ENCODE measurements around the gene MAP4K3.
"Not testable (repeated sequence)": the region's sequence is repeated elsewhere in the genome, so short reads cannot be mapped to it uniquely, and the experiment has no call there.

Gene MAP4K3

DNA sequence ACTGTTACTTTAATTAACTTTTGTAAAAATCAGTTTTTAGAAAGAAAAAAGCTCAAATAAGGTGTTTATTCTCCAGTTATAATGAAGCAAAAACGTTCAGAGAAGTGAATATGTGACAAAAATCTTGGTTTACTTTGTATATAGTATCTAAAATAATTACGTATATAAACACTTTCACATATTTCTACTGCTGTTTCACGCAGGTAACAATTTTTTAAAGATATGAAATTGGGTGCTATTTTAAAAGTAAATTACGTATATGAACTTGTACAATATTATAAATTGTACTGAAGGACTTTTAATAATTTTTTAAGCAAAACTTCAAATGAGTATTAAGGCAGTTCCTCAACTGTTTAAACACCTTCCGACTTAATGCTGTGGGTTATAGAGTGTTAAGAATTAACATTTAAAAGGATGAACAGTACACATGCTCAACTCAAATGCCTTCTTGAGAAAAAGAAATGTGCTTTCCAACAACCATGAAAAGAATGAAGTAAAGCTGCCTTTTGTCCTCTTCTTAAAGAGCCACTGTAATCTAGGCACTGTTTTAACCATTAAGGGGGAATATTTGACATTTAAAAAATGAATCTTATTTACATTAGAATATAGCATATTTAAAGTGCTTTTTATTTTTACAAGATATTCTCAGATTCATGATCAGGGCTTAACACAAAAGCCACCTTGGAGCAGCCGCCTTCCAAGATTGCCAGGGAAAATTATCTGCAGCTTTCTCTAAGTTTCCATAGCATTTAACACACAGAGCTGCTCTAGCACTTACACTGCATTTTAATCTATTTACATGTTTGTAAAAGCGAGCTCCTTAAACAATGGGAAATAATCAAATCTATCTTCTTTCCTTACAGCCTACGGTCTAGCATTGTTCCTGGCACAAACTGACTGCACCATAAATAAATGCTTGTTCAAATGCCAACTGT lies 136.8 kb downstream of the MAP4K3 start:
- DNase-seq = no peak

GRCh38 chr2:39290433-39290832 lies 146.7 kb downstream of the MAP4K3 start:
- DNase-seq = no peak

GRCh38 chr2:39289609-39290008 lies 147.5 kb downstream of the MAP4K3 start:
- no peak for DNase-seq

DNA sequence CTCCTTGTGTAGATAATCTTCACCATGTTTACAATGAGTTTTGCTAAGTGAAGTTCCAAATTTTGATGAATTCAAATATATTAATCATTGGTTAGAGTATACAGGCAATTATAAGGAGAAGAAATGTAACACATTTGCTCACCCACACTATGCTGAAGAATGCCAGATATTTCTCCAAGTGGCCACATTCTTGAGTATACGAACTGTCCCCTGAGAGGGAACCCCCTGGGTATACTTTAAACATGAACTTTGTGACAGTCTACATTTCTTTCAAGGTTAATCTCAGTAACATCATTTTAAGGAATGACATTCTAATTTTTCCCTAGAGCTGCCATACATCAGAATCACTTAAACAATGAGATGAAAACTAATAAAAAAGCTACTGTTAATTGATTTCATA lies 153.5 kb downstream of the MAP4K3 start:
- DNase-seq = no peak

- no peak for DNase-seq
Measured at GRCh38 chr2:39281391-39281790, 155.7 kb downstream of the MAP4K3 start.

- DNase-seq = no peak
Measured at GRCh38 chr2:39275016-39275415, 162.1 kb downstream of the MAP4K3 start.

- no peak for DNase-seq
Measured at GRCh38 chr2:39269941-39270340, 167.1 kb downstream of the MAP4K3 start.

DNA sequence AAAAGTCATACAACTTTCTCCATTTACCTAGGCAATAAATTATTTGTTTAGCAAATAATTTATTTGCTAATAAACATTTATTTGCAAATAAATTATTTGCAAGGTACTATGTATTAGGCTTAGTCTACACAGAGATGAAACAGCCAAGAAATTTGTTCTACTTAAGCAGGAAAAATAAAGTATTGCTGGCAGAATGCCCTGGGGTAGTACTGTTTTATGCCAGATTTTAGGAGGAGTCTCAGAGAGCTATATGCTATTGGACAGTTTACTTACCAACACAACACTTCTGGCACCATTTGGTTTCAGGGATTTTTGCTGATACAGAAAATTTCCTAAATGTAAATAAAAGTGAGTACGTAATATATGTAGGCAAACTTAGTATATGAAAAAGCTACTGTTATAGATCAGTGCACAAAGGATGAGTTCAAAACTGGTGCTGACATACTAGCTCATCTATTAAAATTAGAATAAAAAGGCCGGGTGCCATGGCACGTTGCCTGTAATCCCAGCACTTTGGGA lies 170.1 kb downstream of the MAP4K3 start:
- DNase-seq = no peak

DNA sequence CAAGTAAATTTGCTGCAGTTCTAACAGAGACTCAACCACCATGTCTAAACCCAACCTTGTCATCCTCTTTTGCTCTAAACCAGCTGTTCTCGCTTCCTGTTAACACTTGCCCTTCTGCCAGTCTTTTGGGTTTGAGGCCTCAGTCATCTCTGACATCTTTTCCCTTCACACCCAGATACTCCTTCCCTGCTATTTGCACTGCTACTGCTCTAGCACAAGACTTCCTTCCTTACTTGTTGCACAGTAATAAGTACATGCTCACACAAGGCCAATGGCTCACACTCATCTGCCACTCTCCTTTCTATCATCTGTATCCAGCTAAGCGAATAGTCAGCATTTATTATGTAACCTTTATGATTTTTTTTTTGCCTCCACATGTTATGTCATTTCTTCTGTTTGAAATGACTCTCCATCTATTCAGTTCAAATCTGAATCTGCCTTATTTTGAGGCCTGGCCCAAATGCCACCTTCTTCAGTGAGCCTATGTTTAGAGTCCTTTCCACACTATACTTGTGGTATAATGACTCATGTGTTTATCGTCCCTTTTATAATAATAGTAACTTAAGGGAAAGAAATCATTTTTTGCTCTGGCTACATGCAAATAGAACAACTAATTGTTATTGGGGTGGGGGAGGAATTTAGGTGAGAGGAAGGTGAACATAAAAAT lies 170.8 kb downstream of the MAP4K3 start:
- no peak for DNase-seq

GRCh38 chr2:39265315-39265714 lies 171.8 kb downstream of the MAP4K3 start:
- DNase-seq = no peak

GRCh38 chr2:39264733-39265132 lies 172.4 kb downstream of the MAP4K3 start:
- no peak for DNase-seq

- no peak for DNase-seq
Measured at GRCh38 chr2:39260087-39260486, 177.0 kb downstream of the MAP4K3 start.

DNA sequence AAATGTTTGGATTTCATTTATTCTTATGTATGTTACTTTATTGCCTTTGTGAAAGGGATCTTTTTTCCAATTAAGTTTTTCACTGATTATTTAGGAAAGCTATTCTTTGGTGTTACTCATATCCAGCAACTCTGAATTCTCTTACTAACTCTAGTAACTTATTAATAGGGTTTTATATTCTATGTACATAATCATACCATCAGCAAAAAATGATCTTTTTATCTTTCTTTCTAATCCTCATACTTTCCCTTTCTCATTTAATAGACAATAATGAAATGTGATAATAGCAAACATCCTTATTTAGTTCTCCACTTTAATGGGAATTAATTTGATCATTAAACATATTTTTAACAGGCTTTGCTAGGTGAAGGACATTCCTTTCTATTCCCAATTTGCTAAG lies 181.0 kb downstream of the MAP4K3 start:
- DNase-seq = no peak

DNA sequence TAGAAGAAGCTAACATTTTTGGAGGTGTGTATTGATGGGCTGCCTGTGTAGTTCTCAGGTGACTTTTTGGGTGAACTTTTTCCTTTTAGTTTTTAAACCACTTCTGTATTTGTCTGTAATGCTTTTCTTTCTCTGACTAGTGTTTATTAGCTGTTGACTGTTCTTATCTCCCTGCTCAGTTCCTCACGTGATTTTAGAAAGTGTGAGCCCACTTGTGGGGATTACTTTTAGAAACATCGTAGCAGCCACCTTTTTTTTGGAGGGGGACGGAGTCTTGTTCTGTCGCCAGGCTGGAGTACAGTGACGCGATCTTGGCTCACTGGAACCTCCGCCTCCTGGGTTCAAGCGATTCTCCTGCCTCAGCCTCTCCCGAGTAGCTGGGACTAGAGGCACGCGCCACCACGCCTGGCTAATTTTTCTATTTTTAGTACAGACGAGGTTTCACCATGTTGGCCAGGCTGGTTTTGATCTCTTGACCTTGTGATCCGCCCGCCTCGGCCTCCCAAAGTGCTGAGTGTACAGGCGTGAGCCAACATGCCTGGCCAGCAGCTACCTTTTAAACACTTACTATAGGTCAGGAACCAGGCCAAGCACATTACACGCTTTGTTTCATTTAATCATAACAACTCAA lies 184.1 kb downstream of the MAP4K3 start:
- no peak for DNase-seq

GRCh38 chr2:39247512-39248043 lies 189.5 kb downstream of the MAP4K3 start:
- DNase-seq = no peak

- DNase-seq = no peak
Measured at GRCh38 chr2:39246382-39246980, 190.6 kb downstream of the MAP4K3 start.

GRCh38 chr2:39244963-39245625 lies 192.0 kb downstream of the MAP4K3 start:
- not testable (repeated sequence) for DNase-seq

DNA sequence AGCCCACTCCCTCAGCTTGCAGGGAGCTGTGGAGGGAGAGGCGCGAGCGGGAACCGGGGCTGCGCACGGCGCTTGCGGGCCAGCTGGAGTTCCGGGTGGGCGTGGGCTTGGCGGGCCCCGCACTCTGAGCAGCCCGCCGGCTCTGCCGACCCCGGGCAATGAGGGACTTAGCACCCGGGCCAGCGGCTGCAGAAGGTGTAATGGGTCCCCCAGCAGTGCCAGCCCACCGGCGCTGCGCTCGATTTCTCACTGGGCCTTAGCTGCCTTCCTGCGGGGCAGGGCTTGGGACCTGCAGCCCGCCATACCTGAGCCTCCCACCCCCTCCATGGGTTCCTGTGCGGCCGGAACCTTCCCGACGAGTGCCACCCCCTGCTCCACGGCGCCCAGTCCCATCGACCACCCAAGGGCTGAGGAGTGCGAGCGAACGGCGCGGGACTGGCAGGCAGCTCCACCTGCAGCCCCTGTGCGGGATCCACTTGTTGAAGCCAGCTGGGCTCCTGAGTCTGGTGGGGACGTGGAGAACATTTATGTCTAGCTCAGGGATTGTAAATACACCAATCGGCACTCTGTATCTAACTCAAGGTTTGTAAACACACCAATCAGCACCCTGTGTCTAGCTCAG lies 192.7 kb downstream of the MAP4K3 start:
- not testable (repeated sequence) for DNase-seq

DNA sequence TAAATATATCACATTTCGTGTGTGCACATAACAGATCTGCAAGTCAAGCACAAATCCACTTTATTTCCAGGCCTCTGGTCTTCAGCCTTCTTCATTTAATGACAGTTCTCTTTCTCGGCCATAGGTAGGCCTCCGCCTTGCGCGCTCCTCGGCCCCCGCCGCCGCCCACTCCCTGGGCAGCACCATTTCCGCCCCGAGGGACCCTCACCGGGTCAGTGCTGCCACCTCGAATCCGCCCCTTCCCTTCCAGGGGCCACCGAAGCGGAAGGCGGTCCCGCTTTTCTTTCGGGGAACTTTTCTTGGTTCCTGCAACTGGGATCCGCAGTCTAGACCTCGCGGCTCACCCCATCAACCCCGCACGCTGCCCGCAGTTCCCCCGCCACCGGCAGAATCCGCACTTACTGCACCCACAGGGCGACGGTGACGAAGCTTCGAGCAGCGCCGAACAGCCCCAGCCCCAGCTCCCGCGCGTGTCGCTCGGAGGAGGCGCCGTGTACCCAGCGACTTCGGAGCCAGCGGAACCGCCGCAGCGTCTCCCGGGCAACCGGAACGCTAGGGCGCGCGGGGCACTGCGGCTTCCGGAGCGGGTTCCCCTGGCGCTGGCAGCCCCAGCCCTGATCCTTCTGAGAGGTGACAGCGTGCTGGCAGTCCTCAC lies 193.5 kb downstream of the MAP4K3 start, which contains the start of gene CDKL4:
TSS of gene CDKL4 (minus strand) at position 502 of the 655 bp plus-strand sequence.
- DNase-seq = no peak

DNA sequence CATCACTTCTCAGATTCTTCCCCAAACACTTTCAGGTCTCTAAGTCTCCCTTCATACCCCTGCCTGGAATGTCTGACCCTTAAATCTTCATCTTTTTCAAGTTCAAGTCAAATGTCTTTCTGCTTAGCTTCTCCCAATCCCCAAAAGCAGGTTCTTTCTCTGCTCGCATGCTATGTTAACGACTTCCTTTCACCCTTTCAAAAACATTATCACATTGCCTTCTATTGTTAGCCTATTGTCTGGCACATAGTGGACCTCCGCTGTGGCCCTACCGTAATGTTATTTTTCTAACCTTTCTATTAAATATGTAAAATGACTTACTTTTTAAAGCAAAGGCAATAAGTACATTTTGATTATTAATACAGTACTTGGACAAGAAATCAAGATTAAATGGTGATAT lies 195.5 kb downstream of the MAP4K3 start:
- DNase-seq = no peak

GRCh38 chr2:39240758-39241157 lies 196.3 kb downstream of the MAP4K3 start:
- no peak for DNase-seq
